Thoracic aorta (tissue), 2 donors: ENCODE measurements around the gene REC8. TPM values are rescaled to one million over a fixed set of nuclear protein-coding genes. Genes with fewer than 3 reads are reported as not detected.

Source experiments
- ATAC-seq: fragments of 150-250 bp; one replicate; pipeline ENCODE4 v1.8.0; 2017; ENCODE audit warnings: low read depth; ENCODE audit not compliant: insufficient number of reproducible peaks, low FRiP score
- DNase-seq: peaks from one replicate; pipeline ENCODE4 v3.0.0-alpha.2; 2020; ENCODE audit warnings: low spot score
- H3K27ac ChIP-seq, 2 donors: fragments of 200-600 bp; sonication (generic); 1 replicate in 1 of 2; 2 replicates in 1 of 2; pipeline ENCODE4 v1.5.1; 2016; ENCODE audit warnings: mild to moderate bottlenecking in 2 of 2, moderate library complexity in 2 of 2
- H3K27me3 ChIP-seq: fragments of 200-600 bp; sonication (generic); replicated peaks from 2 replicates; pipeline ENCODE4 v1.6.0; 2016; ENCODE audit warnings: mild to moderate bottlenecking; ENCODE audit not compliant: insufficient read depth
- H3K36me3 ChIP-seq: fragments of 200-600 bp; sonication (generic); one replicate; pipeline ENCODE4 v1.5.1; 2016
- H3K4me1 ChIP-seq, 2 donors: fragments of 200-600 bp; sonication (generic); 1 replicate in 1 of 2; 2 replicates in 1 of 2; pipeline versions ENCODE4 v1.5.1 to v1.6.0; 2016; ENCODE audit warnings: low read depth in 2 of 2, mild to moderate bottlenecking in 1 of 2; ENCODE audit not compliant: control insufficient read depth in 1 of 2
- H3K4me3 ChIP-seq: fragments of 200-600 bp; sonication (generic); 2 replicates; pipeline ENCODE4 v1.5.1; 2016; ENCODE audit warnings: mild to moderate bottlenecking
- H3K9me3 ChIP-seq: fragments of 200-600 bp; sonication (generic); 2 replicates; pipeline ENCODE4 v1.5.1; 2016
- CTCF ChIP-seq: fragments of 200-600 bp; sonication (generic); IDR thresholded peaks from one replicate; pipeline ENCODE4 v1.5.1; 2019; ENCODE audit warnings: antibody characterized with exemption
- total RNA-seq, 2 donors: library from RNA; depleted of rRNA; stranded (reverse); fragments of >200 nt; gene quantifications; one replicate each; pipeline versions ENCODE4 v1.1.0 to v1.2.3, GENCODE V29; 2016

Gene REC8
- total RNA-seq, 2 donors from 2014 or later = 13.1 to 23.6 TPM

DNA sequence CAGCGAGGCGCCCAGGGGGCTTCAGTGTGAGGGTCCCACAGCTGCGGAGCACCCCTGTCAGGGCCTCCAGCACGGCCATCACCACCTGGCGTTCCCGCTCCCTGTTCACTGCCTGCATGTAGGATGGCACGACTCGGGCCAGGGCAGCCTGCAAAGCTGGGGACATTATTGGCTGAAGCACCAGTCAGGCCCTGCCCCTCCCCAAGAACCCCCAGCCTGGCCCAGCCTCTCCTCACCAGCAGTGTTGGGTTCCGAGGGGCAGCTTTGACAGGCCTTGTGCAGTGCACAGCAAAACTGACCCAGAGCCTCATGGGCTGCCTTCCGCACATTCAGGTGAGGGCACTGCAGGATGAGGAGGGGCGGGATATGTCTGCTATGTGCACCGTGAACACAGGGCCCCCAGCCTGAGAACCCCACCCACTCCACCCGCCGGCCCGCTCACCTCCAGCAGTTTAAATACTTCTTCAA lies 11.2 kb downstream of the REC8 start:
- H3K9me3 ChIP-seq = no peaks in the 10 kb centered on the region
- DNase-seq (no peak), ATAC-seq (no peak)
- TF ChIP-seq CTCF = no peak
- H3K36me3 ChIP-seq = peaks cover 49% of the 10 kb centered on the region
- no peaks in the 10 kb centered on the region for H3K27me3 ChIP-seq
- no peak overlapping the region for H3K27ac ChIP-seq
- H3K4me3 ChIP-seq = no peak overlapping the region
- H3K4me1 ChIP-seq = peaks cover 3 to 8% of the 10 kb centered on the region in 2 donors

GRCh38 chr14:24184104-24184970 lies 12.5 kb downstream of the REC8 start:
- Histone ChIP-seq H3K27ac (no peak overlapping the region), H3K27me3 (no peaks in the 10 kb centered on the region), H3K36me3 (peaks cover 43% of the 10 kb centered on the region), H3K9me3 (no peaks in the 10 kb centered on the region), H3K4me3 (no peak overlapping the region), H3K4me1 (peaks cover 5 to 11% of the 10 kb centered on the region in 2 donors)
- DNase-seq (no peak), ATAC-seq (no peak)
- TF ChIP-seq CTCF = no peak

DNA sequence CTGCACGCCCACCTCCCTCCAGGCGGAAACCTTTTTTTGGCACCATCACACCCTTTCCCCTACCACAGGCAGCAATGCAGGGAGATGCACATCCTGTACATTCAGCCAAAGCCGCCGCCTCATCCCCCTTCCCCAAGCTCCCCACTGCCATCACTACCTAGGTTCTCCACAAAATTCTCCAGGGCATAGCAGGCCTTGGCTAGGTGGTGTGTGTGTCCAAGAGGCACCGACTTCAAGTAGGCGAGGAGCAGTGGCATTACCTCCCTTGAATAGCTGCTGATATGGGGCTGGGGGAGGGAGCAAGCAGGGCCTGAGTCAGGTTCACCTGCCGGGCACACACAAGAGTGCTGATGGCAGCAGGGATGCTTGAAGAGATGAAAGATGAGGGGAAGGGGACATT lies 13.1 kb downstream of the REC8 start:
- Histone ChIP-seq H3K4me1 (peaks cover 5 to 11% of the 10 kb centered on the region in 2 donors), H3K4me3 (no peak overlapping the region), H3K27ac (no peak overlapping the region), H3K27me3 (no peaks in the 10 kb centered on the region), H3K9me3 (no peaks in the 10 kb centered on the region), H3K36me3 (peaks cover 39% of the 10 kb centered on the region)
- DNase-seq = no peak
- ATAC-seq = no peak
- TF ChIP-seq CTCF = no peak

DNA sequence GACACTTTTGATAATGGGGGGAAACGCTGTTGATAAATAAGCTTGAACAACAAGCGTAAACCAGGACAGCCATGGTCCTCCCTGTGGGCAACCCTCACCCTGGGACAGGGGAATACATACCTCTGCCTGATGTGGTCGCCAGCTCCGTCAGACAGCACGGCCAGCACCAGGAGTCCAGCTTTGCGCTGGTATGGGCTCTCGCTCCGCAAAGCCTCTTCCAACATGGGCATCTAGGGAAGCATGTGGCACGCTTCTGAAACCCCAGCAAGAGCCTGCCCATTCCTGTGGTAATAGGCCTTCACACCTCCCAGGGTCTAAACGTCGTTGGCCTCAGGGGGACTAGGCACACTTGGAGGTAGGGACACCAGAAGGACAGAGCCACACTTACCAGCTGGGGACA lies 13.9 kb downstream of the REC8 start:
- no peak overlapping the region for H3K4me3 ChIP-seq
- no peak for DNase-seq
- peaks cover 39% of the 10 kb centered on the region for H3K36me3 ChIP-seq
- no peak overlapping the region for H3K27ac ChIP-seq
- no peak for TF ChIP-seq CTCF
- H3K4me1 ChIP-seq = peaks cover 5 to 11% of the 10 kb centered on the region in 2 donors
- no peaks in the 10 kb centered on the region for H3K27me3 ChIP-seq
- ATAC-seq = no peak
- no peaks in the 10 kb centered on the region for H3K9me3 ChIP-seq

DNA sequence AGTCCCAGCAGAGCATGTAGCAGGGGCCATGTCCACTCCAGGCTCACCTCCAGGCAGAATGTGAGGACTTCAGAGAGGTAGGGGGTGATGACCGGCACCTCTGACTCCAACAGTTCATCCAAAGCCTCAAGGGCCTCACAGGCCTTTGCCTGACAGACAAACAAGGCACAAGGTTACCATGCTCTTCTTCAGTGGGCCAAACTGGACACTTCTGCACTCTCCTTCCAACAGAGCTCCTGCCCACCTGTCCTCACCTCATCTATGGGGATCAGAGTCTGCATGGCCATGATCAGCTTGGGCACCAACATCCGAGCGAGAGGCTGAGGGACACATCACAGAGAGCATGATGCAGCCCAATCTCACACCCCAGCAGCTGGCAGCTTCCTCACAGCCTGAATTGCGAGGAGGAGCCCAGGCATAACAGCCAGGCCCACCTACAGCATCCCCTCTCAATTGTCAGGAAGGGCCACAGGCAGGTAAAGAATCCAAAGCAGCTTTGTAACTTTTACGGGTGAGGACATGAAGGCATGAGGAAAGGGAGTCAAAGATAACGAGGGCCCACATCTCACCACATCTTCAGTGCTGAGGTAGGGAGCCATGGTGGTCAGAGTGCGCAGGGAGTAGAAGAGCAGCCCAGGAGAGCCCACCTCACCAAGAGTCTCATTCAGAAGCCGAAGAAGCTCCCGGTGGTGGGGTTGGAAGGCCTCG lies 15.1 kb downstream of the REC8 start:
- Histone ChIP-seq H3K4me1 (peaks cover 5 to 11% of the 10 kb centered on the region in 2 donors), H3K36me3 (peaks cover 42% of the 10 kb centered on the region), H3K9me3 (no peaks in the 10 kb centered on the region), H3K27me3 (no peaks in the 10 kb centered on the region), H3K27ac (no peak overlapping the region), H3K4me3 (no peak overlapping the region)
- no peak for TF ChIP-seq CTCF
- DNase-seq (no peak), ATAC-seq (no peak)
